ENCODE measurements around the gene ARIH1. TPM values are rescaled to one million over a fixed set of nuclear protein-coding genes. Genes with fewer than 3 reads are reported as not detected.
"Not testable (repeated sequence)": the region's sequence is repeated elsewhere in the genome, so short reads cannot be mapped to it uniquely, and the experiment has no call there.

Gene ARIH1
- total and polyA plus RNA-seq, 2 donors (not counting 3 experiments of a cell fraction or from before 2014, with no cell fraction given): 25.1 to 144 TPM

DNA sequence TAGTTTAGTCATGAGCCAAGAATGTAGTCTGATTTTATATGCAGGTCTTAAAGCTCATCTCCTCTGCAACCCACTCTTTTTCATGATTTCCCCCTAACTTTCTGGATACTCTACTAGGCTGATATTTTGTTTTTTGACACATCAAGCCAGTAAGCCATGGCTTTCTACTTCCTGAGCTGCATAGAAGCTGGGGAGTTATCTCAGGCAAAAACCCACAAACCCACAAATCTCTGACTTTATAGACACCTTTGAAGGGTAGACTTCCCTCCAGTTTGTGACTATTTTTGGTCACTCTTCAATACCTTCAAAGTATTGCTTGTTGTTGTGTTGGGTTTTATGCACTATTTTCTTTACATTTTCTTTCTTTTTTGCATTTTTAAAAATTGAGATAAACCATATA, 47.4 kb upstream of the ARIH1 start:
- no peaks in the 10 kb centered on the region for H3K79me2 ChIP-seq (ENCODE audit: control insufficient read depth, insufficient read depth, low read length)
- POLR2A ChIA-PET: no interaction called here
- no peaks in the 10 kb centered on the region for H3K9me1 ChIP-seq (replicated peaks; ENCODE audit: control insufficient read depth, extremely low read depth, insufficient read depth, low read length)
- BruUV-seq (replicated peaks): no TSS peak
- H3K4me3 ChIP-seq (replicated peaks in 1 of 3; ENCODE audit: insufficient read depth in 1 of 3, low read depth in 1 of 3, low read length in 3 of 3): no peak overlapping the region
- H3K9me3 ChIP-seq (replicated peaks; ENCODE audit: control insufficient read depth, insufficient read depth, low read length): no peaks in the 10 kb centered on the region
- H3K36me3 ChIP-seq (ENCODE audit: control insufficient read depth in 2 of 2, extremely low read depth in 1 of 2, insufficient read depth in 2 of 2, low read length in 2 of 2): no peaks in the 10 kb centered on the region
- H2AFZ ChIP-seq (ENCODE audit: low read depth, low read length): no peak overlapping the region
- peaks cover 3 to 6% of the 10 kb centered on the region in 2 experiments for H3K27me3 ChIP-seq (ENCODE audit: control insufficient read depth in 2 of 2, insufficient read depth in 2 of 2, low read length in 2 of 2)
- no peak for FAIRE-seq
- dilution Hi-C loops (cut with MboI; ENCODE audit: extremely low pct_ligation_motif_present, low sequenced_read_pairs) (no loop called here), intact Hi-C loops (cut with micrococcal nuclease) (no loop called here)
- no peak overlapping the region for H3K9ac ChIP-seq (replicated peaks; ENCODE audit: extremely low read depth, insufficient read depth, low read length)
- H3K27ac ChIP-seq (ENCODE audit: insufficient read depth, low read depth, low read length): no peak overlapping the region
- CTCF ChIA-PET: no interaction called here
- TF ChIP-seq GATA2 (IDR thresholded peaks at IDR 0.05; ENCODE audit: insufficient read depth, insufficient read length, low read depth, low read length): no peak
- DNase-seq (ENCODE audit: low read depth, low spot score): no peak
- H4K20me1 ChIP-seq (replicated peaks; ENCODE audit: control insufficient read depth, extremely low read depth, insufficient read depth, low read length): no peaks in the 10 kb centered on the region
- no peaks in the 10 kb centered on the region for H3K4me1 ChIP-seq (ENCODE audit: control insufficient read depth, extremely low read depth, insufficient read depth, low read length)
- H3K4me2 ChIP-seq (ENCODE audit: insufficient read depth, low read length): no peak overlapping the region

DNA sequence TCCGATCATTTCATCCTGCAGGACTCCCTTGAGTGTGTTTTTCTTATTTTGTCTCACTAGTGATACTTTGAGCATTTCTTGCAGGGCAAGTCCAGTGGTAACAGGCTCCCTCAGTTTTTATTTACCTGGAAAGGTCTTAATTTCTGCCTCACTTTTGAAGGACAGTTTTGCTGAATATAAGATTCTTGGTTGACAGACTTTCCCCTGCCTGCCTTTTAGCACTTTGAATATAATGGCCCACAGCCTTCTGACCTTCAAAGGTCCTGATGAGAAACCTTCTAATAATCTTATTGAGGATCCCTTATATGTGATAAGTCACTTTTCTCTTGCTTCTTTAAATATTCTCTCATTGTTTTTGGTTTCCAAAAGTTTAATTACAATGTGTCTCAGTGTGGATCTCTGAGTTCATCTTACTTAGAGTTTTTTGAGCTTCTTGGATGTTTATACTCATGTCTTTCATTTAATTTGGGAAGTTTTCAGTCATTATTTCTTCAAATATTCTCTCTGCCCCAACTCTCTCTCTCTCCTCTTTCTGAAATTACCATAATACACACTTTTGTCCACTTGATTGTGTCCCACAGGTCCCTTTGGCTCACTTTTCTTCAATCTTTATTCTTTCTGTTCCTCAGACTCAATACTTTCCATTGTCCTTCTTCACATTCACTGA, 36.3 kb upstream of the ARIH1 start:
- TF ChIP-seq, protein P1, sequence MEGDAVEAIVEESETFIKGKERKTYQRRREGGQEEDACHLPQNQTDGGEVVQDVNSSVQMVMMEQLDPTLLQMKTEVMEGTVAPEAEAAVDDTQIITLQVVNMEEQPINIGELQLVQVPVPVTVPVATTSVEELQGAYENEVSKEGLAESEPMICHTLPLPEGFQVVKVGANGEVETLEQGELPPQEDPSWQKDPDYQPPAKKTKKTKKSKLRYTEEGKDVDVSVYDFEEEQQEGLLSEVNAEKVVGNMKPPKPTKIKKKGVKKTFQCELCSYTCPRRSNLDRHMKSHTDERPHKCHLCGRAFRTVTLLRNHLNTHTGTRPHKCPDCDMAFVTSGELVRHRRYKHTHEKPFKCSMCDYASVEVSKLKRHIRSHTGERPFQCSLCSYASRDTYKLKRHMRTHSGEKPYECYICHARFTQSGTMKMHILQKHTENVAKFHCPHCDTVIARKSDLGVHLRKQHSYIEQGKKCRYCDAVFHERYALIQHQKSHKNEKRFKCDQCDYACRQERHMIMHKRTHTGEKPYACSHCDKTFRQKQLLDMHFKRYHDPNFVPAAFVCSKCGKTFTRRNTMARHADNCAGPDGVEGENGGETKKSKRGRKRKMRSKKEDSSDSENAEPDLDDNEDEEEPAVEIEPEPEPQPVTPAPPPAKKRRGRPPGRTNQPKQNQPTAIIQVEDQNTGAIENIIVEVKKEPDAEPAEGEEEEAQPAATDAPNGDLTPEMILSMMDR (IDR thresholded peaks at IDR 0.05; ENCODE audit: extremely low read depth in 1 of 2, insufficient read depth in 1 of 2, low read depth in 1 of 2, low read length in 2 of 2): no peak
- TF ChIP-seq POLR2A (IDR thresholded peaks at IDR 0.05; ENCODE audit: low read depth, low read length) (no peak), JUN (IDR thresholded peaks at IDR 0.05; ENCODE audit: borderline replicate concordance, insufficient read depth, insufficient read length, low read depth) (no peak), MYC (IDR thresholded peaks at IDR 0.05; ENCODE audit: low read depth, low read length) (no peak), GATA2 (IDR thresholded peaks at IDR 0.05; ENCODE audit: insufficient read depth, insufficient read length, low read depth, low read length) (no peak), EZH2 (IDR thresholded peaks at IDR 0.05; ENCODE audit: borderline replicate concordance, low read depth, low read length, severe bottlenecking) (no peak), POLR2AphosphoS5 (IDR thresholded peaks at IDR 0.05; ENCODE audit: insufficient read depth, low read depth, low read length) (no peak), FOS (IDR thresholded peaks at IDR 0.05; ENCODE audit: borderline replicate concordance, insufficient read depth, low read length) (no peak)
- TF ChIP-seq, protein P2, sequence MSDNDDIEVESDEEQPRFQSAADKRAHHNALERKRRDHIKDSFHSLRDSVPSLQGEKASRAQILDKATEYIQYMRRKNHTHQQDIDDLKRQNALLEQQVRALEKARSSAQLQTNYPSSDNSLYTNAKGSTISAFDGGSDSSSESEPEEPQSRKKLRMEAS (IDR thresholded peaks at IDR 0.05; ENCODE audit: insufficient read depth, insufficient read length): no peak
- DNase-seq (ENCODE audit: low read depth, low spot score) (no peak), FAIRE-seq (no peak)
- H3K4me2 ChIP-seq (ENCODE audit: insufficient read depth, low read length): no peak overlapping the region
- no peaks in the 10 kb centered on the region for H3K36me3 ChIP-seq (ENCODE audit: control insufficient read depth in 2 of 2, extremely low read depth in 1 of 2, insufficient read depth in 2 of 2, low read length in 2 of 2)
- BruUV-seq (replicated peaks): no TSS peak
- ChIA-PET POLR2A (no interaction called here), CTCF (no interaction called here)
- no peak overlapping the region for H3K4me3 ChIP-seq (replicated peaks in 1 of 3; ENCODE audit: insufficient read depth in 1 of 3, low read depth in 1 of 3, low read length in 3 of 3)
- no peaks in the 10 kb centered on the region for H3K4me1 ChIP-seq (ENCODE audit: control insufficient read depth, extremely low read depth, insufficient read depth, low read length)
- H3K27me3 ChIP-seq (ENCODE audit: control insufficient read depth in 2 of 2, insufficient read depth in 2 of 2, low read length in 2 of 2): peaks cover 0 to 13% of the 10 kb centered on the region in 2 experiments
- no peaks in the 10 kb centered on the region for H3K9me1 ChIP-seq (replicated peaks; ENCODE audit: control insufficient read depth, extremely low read depth, insufficient read depth, low read length)
- no peak overlapping the region for H3K9ac ChIP-seq (replicated peaks; ENCODE audit: extremely low read depth, insufficient read depth, low read length)
- no peaks in the 10 kb centered on the region for H3K9me3 ChIP-seq (replicated peaks; ENCODE audit: control insufficient read depth, insufficient read depth, low read length)
- H3K79me2 ChIP-seq (ENCODE audit: control insufficient read depth, insufficient read depth, low read length): no peaks in the 10 kb centered on the region
- H4K20me1 ChIP-seq (replicated peaks; ENCODE audit: control insufficient read depth, extremely low read depth, insufficient read depth, low read length): no peaks in the 10 kb centered on the region
- no peak overlapping the region for H3K27ac ChIP-seq (ENCODE audit: insufficient read depth, low read depth, low read length)
- H2AFZ ChIP-seq (ENCODE audit: low read depth, low read length): no peak overlapping the region
- dilution Hi-C loops (cut with MboI; ENCODE audit: extremely low pct_ligation_motif_present, low sequenced_read_pairs) (no loop called here), intact Hi-C loops (cut with micrococcal nuclease) (no loop called here)

DNA sequence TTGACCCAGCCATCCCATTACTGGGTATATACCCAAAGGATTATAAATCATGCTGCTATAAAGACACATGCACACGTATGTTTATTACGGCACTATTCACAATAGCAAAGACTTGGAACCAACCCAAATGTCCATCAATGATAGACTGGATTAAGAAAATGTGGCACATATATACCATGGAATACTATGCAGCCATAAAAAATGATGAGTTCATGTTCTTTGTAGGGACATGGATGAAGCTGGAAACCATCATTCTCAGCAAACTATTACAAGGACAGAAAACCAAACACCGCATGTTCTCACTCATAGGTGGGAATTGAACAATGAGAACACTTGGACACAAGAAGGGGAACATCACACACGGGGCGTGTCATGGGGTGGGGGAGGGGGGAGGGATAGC, 31.3 kb upstream of the ARIH1 start:
- intact Hi-C loops (cut with micrococcal nuclease); CTCF ChIA-PET; POLR2A ChIA-PET; BruUV-seq (replicated peaks); H3K9ac ChIP-seq (replicated peaks; ENCODE audit: extremely low read depth, insufficient read depth, low read length); H4K20me1 ChIP-seq (replicated peaks; ENCODE audit: control insufficient read depth, extremely low read depth, insufficient read depth, low read length); DNase-seq (ENCODE audit: low read depth, low spot score); FAIRE-seq; H3K79me2 ChIP-seq (ENCODE audit: control insufficient read depth, insufficient read depth, low read length); H3K4me1 ChIP-seq (ENCODE audit: control insufficient read depth, extremely low read depth, insufficient read depth, low read length); H3K27me3 ChIP-seq (ENCODE audit: control insufficient read depth in 2 of 2, insufficient read depth in 2 of 2, low read length in 2 of 2); H3K4me2 ChIP-seq (ENCODE audit: insufficient read depth, low read length); H3K4me3 ChIP-seq (replicated peaks in 1 of 3; ENCODE audit: insufficient read depth in 1 of 3, low read depth in 1 of 3, low read length in 3 of 3); H3K9me1 ChIP-seq (replicated peaks; ENCODE audit: control insufficient read depth, extremely low read depth, insufficient read depth, low read length); H3K9me3 ChIP-seq (replicated peaks; ENCODE audit: control insufficient read depth, insufficient read depth, low read length); H3K27ac ChIP-seq (ENCODE audit: insufficient read depth, low read depth, low read length); dilution Hi-C loops (cut with MboI; ENCODE audit: extremely low pct_ligation_motif_present, low sequenced_read_pairs); H3K36me3 ChIP-seq (ENCODE audit: control insufficient read depth in 2 of 2, extremely low read depth in 1 of 2, insufficient read depth in 2 of 2, low read length in 2 of 2); H2AFZ ChIP-seq (ENCODE audit: low read depth, low read length): not testable (repeated sequence)

Data from endothelial cell of umbilical vein (primary cell).